NCI-H524 (cell line): Measurements from ENCODE around the gene OXNAD1.

Source experiments
- DNase-seq, 2 experiments: peaks; one replicate each; lab custom pipeline; 2025; lab: John Stamatoyannopoulos, UW

The OXNAD1 gene

GRCh38 chr3:16247282-16248061, 17.5 kb upstream of the OXNAD1 start:
- peak; percentile 89 to 95 for DNase-seq

- DNase-seq: no peak
Observed at GRCh38 chr3:16248556-16248955, 16.5 kb upstream of the OXNAD1 start.

GRCh38 chr3:16249336-16249735, 15.7 kb upstream of the OXNAD1 start:
- DNase-seq: peak in 1 of 2 experiments; percentile 50

GRCh38 chr3:16249886-16250285, 15.1 kb upstream of the OXNAD1 start:
- DNase-seq: no peak

- no peak for DNase-seq
Observed at GRCh38 chr3:16251316-16252085, 13.5 kb upstream of the OXNAD1 start.

GRCh38 chr3:16252243-16252978, 12.6 kb upstream of the OXNAD1 start:
- peak in 1 of 2 experiments; percentile 6 for DNase-seq

GRCh38 chr3:16252988-16253387, 12.0 kb upstream of the OXNAD1 start:
- no peak for DNase-seq

GRCh38 chr3:16253601-16254000, 11.4 kb upstream of the OXNAD1 start:
- no peak for DNase-seq

- no peak for DNase-seq
Observed at GRCh38 chr3:16254916-16255315, 10.1 kb upstream of the OXNAD1 start.

- no peak for DNase-seq
Observed at GRCh38 chr3:16255326-16255725, 9.7 kb upstream of the OXNAD1 start.

- no peak for DNase-seq
Observed at GRCh38 chr3:16255726-16256125, 9.3 kb upstream of the OXNAD1 start.

- DNase-seq: no peak
Observed at GRCh38 chr3:16257309-16257708, 7.7 kb upstream of the OXNAD1 start.

- DNase-seq: no peak
Observed at GRCh38 chr3:16258177-16258576, 6.8 kb upstream of the OXNAD1 start.

GRCh38 chr3:16258866-16259265, 6.1 kb upstream of the OXNAD1 start:
- DNase-seq: no peak

- no peak for DNase-seq
Observed at GRCh38 chr3:16260046-16260445, 5.0 kb upstream of the OXNAD1 start.

- no peak for DNase-seq
Observed at GRCh38 chr3:16262174-16262573, 2.8 kb upstream of the OXNAD1 start.

GRCh38 chr3:16264174-16264707, 771 bp upstream of the OXNAD1 start:
- peak; percentile 17 to 44 for DNase-seq

GRCh38 chr3:16265455-16265786, 409 bp downstream of the OXNAD1 start:
- DNase-seq: no peak

- no peak for DNase-seq
Observed at GRCh38 chr3:16266714-16267113, 1.7 kb downstream of the OXNAD1 start.

GRCh38 chr3:16270855-16271254, 5.8 kb downstream of the OXNAD1 start:
- DNase-seq: no peak

GRCh38 chr3:16272588-16272987, 7.6 kb downstream of the OXNAD1 start:
- no peak for DNase-seq

GRCh38 chr3:16273867-16274266, 8.9 kb downstream of the OXNAD1 start:
- no peak for DNase-seq

- DNase-seq: no peak
Observed at GRCh38 chr3:16277471-16277870, 12.5 kb downstream of the OXNAD1 start.
